Activated effector memory CD4-positive, alpha-beta T cell treated with anti-CD3 and anti-CD28 coated beads, Interleukin-2, amount 50 U/mL, for 16 hours (primary cell): ENCODE results near the gene SPECC1.
"Not testable (repeated sequence)": the region's sequence is repeated elsewhere in the genome, so short reads cannot be mapped to it uniquely, and the experiment has no call there.

Experiments used
- DNase-seq: peaks from one replicate; pipeline ENCODE4 v3.0.0-alpha.2; 2020

The SPECC1 gene

DNA sequence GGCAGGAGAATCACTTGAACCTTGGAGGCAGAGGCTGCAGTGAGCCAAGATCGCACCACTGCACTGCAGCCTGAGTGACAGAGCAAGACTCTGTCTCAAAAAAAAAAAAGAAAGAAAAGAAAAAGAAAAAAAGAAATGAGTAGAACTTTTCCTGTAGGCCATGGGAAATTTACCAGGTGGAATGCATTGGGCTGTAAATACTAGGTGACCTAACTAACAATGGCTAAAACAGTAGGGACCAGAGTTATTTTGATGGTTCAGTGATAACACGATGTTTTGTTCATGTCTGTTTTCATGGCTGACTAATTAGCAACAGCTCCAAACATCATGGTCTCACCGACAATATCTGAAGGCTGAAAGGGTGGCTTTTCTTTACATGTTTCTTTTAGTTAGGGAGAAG lies 318.6 kb downstream of the SPECC1 start:
- DNase-seq = not testable (repeated sequence)

DNA sequence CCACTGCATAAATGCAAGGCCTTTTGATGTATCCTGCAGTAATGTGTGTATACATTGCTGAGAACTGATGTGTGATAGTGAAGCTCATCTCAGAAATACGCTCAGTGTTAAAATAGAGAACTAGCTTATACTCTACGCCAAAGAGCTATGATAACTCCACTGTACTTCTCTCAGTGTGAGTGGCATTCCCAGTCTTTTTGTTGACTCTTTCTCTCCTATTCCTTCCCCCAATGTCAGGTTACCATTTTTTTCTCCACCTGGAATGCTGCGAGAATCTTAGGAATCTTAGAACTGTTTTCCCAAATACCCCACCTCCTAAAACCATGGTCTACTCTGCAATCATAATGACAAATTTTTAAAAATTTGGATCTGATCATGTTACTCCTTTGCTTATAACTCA lies 342.2 kb downstream of the SPECC1 start:
- not testable (repeated sequence) for DNase-seq

DNA sequence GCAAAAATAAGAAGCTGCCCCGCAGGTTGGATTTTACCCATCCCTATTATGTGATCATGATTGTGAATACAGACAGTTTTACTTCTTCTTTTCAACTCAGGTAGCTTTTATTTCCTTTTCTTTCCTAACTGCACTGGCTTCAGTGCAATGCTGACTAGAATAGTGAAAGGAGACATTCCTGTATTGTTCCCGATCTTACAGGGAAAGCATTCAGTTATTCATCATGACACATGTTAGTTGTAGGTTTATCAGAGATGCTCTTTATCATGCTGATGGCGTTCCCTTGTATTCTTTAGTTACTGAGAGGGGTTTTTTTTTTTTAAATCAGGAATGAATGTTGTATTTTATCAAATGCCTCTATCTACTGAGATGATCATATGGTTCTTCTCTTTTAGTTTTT lies 343.4 kb downstream of the SPECC1 start:
- not testable (repeated sequence) for DNase-seq

DNA sequence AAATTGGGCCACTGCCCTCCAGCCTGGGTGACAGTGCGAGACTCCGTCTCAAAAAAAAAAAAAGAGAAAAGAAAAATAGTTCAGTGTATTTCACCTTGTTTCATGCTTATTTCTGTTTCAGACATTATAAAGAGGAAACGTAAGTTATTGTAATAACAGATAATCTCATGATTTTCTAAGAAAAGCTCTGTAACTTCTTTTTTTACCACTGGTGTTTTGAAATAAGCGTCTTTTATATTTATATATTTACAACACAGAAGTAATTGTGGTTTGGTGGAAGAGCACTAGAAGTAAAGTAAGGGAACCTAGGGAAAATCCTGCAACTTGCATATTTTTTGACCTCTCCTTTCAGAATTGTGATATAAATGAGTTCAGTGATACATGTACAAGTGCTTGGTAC lies 354.7 kb downstream of the SPECC1 start:
- DNase-seq = not testable (repeated sequence)
